MM.1S (cell line): ENCODE results near the gene GLP1R.

Experiments used
- CTCF ChIP-seq: fragments of 300-600 bp; sonication (generic); IDR thresholded peaks from 2 replicates; pipeline ENCODE4 v1.5.1; 2016; ENCODE audit warnings: antibody characterized with exemption, low read length, mixed read lengths
- EZH2 ChIP-seq: fragments of 300-600 bp; sonication (generic); optimal IDR thresholded peaks from 2 replicates; pipeline ENCODE3; 2017; ENCODE audit warnings: low read depth, mild to moderate bottlenecking, antibody characterized with exemption, low read length, mixed read lengths
- EZH2phosphoT487 ChIP-seq: fragments of 300-600 bp; sonication (generic); IDR thresholded peaks from 2 replicates; pipeline ENCODE4 v1.6.1; 2018; ENCODE audit warnings: antibody characterized with exemption, low read length

GRCh38 chr6:39005774-39006173 is 42.8 kb upstream of the GLP1R start:
- TF ChIP-seq CTCF, result no peak
- no peak for TF ChIP-seq EZH2
- no peak for TF ChIP-seq EZH2phosphoT487
